ENCODE measurements around the gene SPAG7.
A peak's percentile ranks its signal among the peaks of the same experiment; 100 is the strongest.

The SPAG7 gene

GRCh38 chr17:4939546-4939795 lies 28.1 kb downstream of the SPAG7 start:
- Histone ChIP-seq H3K27me3 (ENCODE audit: insufficient read depth, low read depth) (no peaks in the 10 kb centered on the region), H3K36me3 (ENCODE audit: insufficient read depth) (no peaks in the 10 kb centered on the region), H3K79me2 (ENCODE audit: insufficient read depth, low read depth) (no peaks in the 10 kb centered on the region), H3K4me2 (no peak overlapping the region), H3K4me3 (IDR thresholded peaks at IDR 0.05; ENCODE audit: insufficient read depth, low read depth, low read length) (no peak overlapping the region), H3K4me1 (ENCODE audit: low read depth, poor library complexity, severe bottlenecking) (no peaks in the 10 kb centered on the region), H4K20me1 (ENCODE audit: insufficient read depth) (no peaks in the 10 kb centered on the region), H2AFZ (ENCODE audit: low read depth) (no peak overlapping the region; the same call in 1 of the 2 replicates), H3K9ac (peak overlapping the region; percentile 47; the same call in 1 of the 2 replicates), H3K27ac (peak overlapping the region; percentile 60; the same call in 1 of the 2 replicates)
- TF ChIP-seq CTCF (conservative IDR thresholded peaks at IDR 0.05; ENCODE audit: low read depth, low read length) = no peak

GRCh38 chr17:4938688-4939545 lies 28.7 kb downstream of the SPAG7 start:
- Histone ChIP-seq H3K4me3 (IDR thresholded peaks at IDR 0.05; ENCODE audit: insufficient read depth, low read depth, low read length) (no peak overlapping the region), H3K27me3 (ENCODE audit: insufficient read depth, low read depth) (no peaks in the 10 kb centered on the region), H3K79me2 (ENCODE audit: insufficient read depth, low read depth) (no peaks in the 10 kb centered on the region), H3K27ac (peak overlapping the region; percentile 60; the same call in 1 of the 2 replicates), H4K20me1 (ENCODE audit: insufficient read depth) (no peaks in the 10 kb centered on the region), H2AFZ (ENCODE audit: low read depth) (no peak overlapping the region), H3K36me3 (ENCODE audit: insufficient read depth) (no peaks in the 10 kb centered on the region), H3K9ac (peak overlapping the region; percentile 47; the same call in 1 of the 2 replicates), H3K4me1 (ENCODE audit: low read depth, poor library complexity, severe bottlenecking) (no peaks in the 10 kb centered on the region), H3K4me2 (no peak overlapping the region; the same call in 1 of the 2 replicates)
- no peak for TF ChIP-seq CTCF (conservative IDR thresholded peaks at IDR 0.05; ENCODE audit: low read depth, low read length)

GRCh38 chr17:4938069-4938491 lies 29.5 kb downstream of the SPAG7 start:
- no peak overlapping the region for H3K9ac ChIP-seq

GRCh38 chr17:4937553-4937952 lies 30.1 kb downstream of the SPAG7 start:
- H3K36me3 ChIP-seq (ENCODE audit: insufficient read depth) = no peaks in the 10 kb centered on the region
- H3K79me2 ChIP-seq (ENCODE audit: insufficient read depth, low read depth) = no peaks in the 10 kb centered on the region
- TF ChIP-seq CTCF (conservative IDR thresholded peaks at IDR 0.05; ENCODE audit: low read depth, low read length) = no peak
- no peak overlapping the region for H2AFZ ChIP-seq (ENCODE audit: low read depth)
- no peaks in the 10 kb centered on the region for H3K4me1 ChIP-seq (ENCODE audit: low read depth, poor library complexity, severe bottlenecking)
- no peak overlapping the region for H3K27ac ChIP-seq
- H3K4me3 ChIP-seq (IDR thresholded peaks at IDR 0.05; ENCODE audit: insufficient read depth, low read depth, low read length) = no peak overlapping the region
- H3K27me3 ChIP-seq (ENCODE audit: insufficient read depth, low read depth) = no peaks in the 10 kb centered on the region
- no peak overlapping the region for H3K9ac ChIP-seq
- H4K20me1 ChIP-seq (ENCODE audit: insufficient read depth) = no peaks in the 10 kb centered on the region
- no peak overlapping the region for H3K4me2 ChIP-seq

More at GRCh38 chr17:4938069-4938491, 29.5 kb downstream of the SPAG7 start:
- Histone ChIP-seq H3K4me2 (no peak overlapping the region), H3K27me3 (ENCODE audit: insufficient read depth, low read depth) (no peaks in the 10 kb centered on the region), H3K4me1 (ENCODE audit: low read depth, poor library complexity, severe bottlenecking) (no peaks in the 10 kb centered on the region), H3K27ac (no peak overlapping the region), H3K36me3 (ENCODE audit: insufficient read depth) (no peaks in the 10 kb centered on the region), H4K20me1 (ENCODE audit: insufficient read depth) (no peaks in the 10 kb centered on the region), H3K4me3 (IDR thresholded peaks at IDR 0.05; ENCODE audit: insufficient read depth, low read depth, low read length) (no peak overlapping the region), H3K79me2 (ENCODE audit: insufficient read depth, low read depth) (no peaks in the 10 kb centered on the region), H2AFZ (ENCODE audit: low read depth) (no peak overlapping the region)
- TF ChIP-seq CTCF (conservative IDR thresholded peaks at IDR 0.05; ENCODE audit: low read depth, low read length) = no peak

Measured in KMS-11 (cell line).